Activated CD8-positive, alpha-beta memory T cell treated with anti-CD3 and anti-CD28 coated beads for 24 hours (primary cell): ENCODE data around the gene ZNF556.
A peak's percentile ranks its signal among the peaks of the same experiment; 100 is the strongest.

Experiments used
- DNase-seq: peaks from one replicate; pipeline ENCODE4 v3.0.0-alpha.2; 2020

Gene ZNF556

DNA sequence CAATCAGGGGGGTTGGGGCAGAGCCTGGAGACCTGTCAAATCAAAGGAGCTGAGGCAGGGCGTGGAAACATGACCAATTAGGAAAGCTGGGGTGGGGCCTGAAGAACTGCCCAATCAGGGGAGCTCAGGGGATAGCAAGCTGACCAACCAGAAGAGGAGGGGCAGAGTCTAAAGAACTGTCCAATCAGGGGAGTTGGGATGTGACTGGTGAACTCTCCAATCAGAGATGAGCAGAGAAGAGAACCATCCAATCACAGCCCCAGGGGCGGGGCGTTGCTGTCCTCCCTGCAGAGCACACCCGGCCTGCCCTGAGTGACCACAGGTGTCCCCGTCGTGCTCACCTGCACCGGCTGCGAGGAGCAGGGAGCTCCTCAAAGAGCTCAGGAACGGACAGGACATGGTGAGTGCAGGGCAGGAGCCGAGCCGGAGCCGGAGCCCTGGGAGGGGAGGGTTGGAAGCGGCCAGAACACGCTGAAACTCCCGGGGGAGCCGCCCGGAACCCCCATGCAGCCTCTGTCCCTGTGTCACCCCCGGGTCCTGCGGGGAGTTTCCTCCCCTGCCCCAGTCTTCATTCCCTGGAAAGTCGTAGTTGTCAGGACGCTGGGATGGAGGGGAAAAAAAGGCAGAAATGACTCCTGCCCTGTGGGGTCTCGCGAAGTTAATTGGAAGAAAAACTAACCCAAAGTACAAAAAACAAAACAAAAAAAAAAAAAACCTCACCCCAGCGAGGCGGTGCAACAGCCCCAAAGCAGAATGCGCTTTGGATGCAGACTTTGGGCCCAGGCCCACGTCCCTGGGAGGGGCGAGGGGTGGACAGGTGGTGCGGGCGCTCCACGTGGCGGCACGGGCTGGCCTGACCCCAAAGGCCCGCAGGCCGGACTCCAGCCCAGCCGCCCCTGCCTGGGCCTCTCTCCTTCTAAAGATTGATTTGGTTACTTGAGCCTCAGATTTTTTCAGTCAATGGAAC, at the start of gene ZNF556:
ZNF556 (plus strand) TSS at position 311 of the 967 bp plus-strand sequence; CDS start at position 398, 87 bp downstream.
- DNase-seq, result no peak

- DNase-seq, result peak; percentile 99
Observed at GRCh38 chr19:2819540-2820111, 47.5 kb upstream of the ZNF556 start, which contains the start of gene ZNF554. Gene ZNF554, plus strand, starts transcription at chr19:2819868. Its CDS starts 204 bp downstream, at chr19:2820072.

DNA sequence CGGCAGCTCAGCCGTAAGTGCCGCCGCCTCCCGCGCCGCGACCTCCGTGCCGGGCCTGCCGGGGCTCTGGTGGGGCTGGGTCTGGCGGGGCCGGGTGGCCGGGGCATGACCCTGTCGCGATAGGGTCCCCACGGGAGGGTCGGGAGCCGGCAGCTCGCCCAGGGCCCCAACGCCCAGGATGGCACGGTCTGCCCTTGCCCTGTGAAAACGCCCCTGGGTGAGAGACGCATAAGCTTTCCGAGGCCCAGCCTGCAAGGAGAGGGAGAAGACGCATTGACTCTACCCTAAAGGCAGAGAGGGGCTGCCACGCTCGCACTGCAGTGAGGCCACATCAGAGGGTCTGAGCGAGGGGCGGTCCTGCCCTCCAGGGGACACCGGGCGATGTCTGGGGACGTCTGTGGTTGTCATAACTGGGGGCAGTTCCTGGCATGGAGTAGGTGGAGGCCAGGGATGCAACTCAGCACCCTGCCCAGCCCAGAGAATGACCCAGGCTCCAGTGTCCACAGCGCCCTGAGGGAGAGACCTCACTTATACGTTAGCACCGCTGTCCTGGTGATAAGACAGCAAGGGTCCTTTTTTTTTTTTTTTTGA, 46.9 kb upstream of the ZNF556 start:
- DNase-seq, result no peak

DNA sequence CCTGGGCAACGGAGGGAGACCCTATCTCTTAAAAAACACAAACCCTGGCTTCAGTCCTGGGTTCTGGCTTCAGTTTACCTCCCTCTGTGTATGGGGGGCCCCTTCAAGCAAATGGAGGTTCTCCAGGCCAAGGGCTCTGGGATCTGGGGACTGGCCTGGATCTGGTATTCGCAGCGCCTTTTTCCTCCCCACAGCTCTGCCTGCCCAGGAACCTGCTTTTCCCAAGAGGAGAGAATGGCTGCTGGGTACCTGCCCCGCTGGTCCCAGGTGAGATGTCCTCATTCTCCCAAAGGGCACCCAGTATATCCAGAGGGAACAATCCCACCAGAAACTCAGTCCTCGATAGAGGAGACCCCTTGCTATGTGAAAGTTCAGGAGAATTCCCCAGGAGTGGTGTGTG, 44.3 kb upstream of the ZNF556 start:
- DNase-seq, result no peak

DNA sequence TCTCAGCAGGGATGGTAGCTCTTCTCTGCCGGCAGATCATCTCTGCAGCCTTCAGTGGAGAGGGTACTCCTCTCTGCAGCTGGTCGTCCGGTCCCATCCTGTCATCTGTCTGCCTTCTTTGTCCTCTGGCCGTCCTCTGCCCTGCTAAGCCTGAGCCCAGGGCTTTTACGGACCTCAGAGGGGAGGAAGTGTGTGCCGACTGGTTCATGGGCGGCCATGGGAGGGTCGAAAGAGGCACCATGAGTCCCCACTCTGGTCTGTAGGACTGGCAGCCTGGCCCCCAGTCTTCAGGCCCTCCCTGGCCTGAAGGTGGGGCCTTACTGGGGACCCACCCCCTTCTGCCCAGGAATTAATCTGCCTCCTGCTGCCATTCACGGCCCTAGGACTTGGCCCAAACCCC, 43.5 kb upstream of the ZNF556 start:
- DNase-seq, result no peak

DNA sequence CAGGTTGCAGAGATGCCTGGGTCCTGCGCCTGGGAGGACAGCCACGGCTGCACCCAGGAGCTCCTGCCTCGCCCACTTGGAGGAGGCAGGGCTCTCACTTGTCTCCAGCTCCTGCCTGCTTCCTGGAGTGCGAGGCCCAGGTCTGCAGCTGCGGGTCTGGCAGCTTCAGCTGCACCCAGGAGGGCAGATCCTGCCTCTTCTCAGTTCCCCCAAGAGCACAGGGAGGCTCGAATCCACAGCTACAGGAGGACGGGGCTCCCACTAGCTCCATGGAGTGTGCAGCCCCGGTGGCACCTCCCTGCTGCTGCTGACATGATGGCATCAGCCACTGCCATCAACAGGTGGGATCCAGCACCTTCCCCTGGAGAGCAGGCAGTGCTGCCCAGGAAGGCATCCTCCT, 43.0 kb upstream of the ZNF556 start:
- DNase-seq, result no peak

- DNase-seq, result no peak
Observed at GRCh38 chr19:2827022-2827421, 40.1 kb upstream of the ZNF556 start.

- no peak for DNase-seq
Observed at GRCh38 chr19:2827840-2828489, 39.2 kb upstream of the ZNF556 start.

- no peak for DNase-seq
Observed at GRCh38 chr19:2834294-2834871, 32.8 kb upstream of the ZNF556 start.

DNA sequence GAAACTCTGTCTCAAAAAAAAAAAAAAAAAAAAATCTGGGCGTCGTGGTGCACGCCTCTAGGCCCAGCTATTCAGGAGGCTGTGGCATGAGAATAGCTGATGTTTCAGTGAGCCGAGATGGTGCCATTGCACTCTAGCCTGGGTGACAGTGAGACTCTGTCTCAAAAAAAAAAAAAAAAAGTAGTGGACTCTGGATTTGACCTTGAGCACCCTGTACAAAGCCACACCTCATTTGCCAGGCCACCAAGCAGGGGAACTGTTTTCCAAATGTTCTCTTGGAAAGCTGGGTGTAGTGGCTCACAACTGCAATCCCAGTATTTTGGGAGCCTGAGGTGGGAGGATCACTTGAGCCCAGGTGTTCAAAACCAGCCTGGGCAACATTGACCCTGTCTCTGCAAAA, 29.7 kb upstream of the ZNF556 start:
- no peak for DNase-seq

GRCh38 chr19:2840794-2841791, 26.0 kb upstream of the ZNF556 start, which contains the start of gene ZNF555:
Gene ZNF555, plus strand, starts transcription at chr19:2841475. Its CDS starts 98 bp downstream, at chr19:2841573.
- DNase-seq, result peak; percentile 98

- no peak for DNase-seq
Observed at GRCh38 chr19:2841855-2842574, 25.1 kb upstream of the ZNF556 start.

DNA sequence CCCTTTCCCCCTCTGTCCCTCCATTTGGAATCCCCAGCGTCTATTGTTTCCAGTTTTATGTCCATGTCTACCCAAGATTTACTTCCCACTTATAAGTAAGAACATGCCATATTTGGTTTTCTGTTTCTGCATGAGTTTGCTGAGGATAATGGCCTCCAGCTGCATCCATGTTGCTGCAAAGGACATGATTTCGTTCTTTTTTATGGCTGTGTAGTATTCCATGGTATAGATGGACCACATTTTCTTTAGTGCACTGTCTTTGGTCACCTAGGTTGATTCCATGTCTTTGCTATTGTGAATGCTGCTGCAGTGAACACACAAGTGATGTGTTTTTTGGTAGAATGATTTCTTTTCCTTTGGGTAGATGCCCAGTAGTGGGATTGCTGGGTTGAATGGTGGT, 22.0 kb upstream of the ZNF556 start:
- DNase-seq, result no peak

GRCh38 chr19:2846180-2846894, 20.8 kb upstream of the ZNF556 start:
- DNase-seq, result no peak

DNA sequence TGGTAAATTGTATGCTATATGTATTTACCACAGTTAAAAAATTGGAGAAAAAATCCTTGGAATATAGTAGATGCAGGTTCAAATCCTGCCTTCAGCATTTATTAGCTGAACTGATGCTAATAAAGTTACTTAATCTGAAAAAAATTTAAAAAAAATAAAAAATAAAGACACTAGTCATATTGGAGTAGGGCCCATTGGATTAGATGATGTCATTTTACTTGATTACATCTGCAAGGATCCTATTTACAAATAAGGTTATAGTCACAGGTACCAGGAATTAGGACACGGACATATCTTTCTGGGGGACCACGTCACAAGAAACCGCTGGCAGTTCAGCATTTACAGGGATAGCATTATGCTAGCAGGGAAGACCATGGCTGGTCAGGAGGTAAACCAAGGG, 19.6 kb upstream of the ZNF556 start:
- no peak for DNase-seq

GRCh38 chr19:2848616-2849015, 18.5 kb upstream of the ZNF556 start:
- DNase-seq, result no peak

DNA sequence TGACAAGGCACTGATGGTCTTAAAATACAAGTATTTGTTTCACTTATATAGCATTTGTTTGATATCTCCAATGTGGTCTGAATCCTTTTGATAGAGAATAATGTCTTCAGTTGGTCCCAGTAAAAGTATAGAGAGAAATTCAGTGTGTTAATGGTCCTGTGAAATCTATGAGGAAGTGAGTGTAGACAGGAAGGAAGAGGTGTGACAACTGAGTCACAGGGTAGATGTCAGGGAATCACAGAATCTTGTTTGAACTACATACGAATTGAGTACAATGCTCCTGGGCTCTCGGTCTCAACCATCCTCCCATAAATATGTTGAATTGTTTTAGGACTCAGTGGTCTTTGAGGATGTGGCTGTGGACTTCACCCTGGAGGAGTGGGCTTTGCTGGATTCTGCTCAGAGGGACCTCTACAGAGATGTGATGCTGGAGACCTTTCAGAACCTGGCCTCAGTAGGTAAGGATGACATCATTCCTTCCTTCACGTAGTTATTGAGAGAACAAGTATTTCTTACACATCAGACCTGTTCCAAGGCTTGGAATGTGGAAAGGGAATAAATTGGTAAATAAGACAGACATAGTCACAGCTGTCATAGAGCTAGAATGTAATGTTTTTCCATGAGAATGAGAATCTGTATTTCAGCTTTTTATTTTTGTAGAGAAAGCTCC, 16.7 kb upstream of the ZNF556 start:
- no peak for DNase-seq

GRCh38 chr19:2852598-2852997, 14.5 kb upstream of the ZNF556 start:
- DNase-seq, result no peak

DNA sequence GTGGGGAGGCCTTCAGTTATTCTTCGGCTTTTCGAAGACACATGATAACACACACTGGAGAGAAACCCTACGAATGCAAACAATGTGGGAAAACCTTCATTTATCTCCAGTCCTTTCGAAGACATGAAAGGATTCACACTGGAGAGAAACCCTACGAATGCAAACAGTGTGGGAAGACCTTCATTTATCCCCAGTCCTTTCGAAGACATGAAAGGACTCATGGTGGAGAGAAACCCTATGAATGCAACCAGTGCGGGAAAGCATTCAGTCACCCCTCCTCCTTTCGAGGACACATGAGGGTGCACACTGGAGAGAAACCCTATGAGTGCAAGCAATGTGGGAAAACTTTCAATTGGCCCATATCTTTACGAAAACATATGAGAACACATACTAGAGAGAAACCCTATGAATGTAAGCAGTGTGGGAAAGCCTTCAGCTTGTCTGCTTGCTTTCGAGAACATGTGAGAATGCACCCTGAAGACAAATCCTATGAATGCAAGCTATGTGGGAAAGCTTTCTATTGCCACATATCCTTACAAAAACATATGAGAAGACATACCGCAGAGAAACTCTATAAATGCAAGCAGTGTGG, 14.0 kb upstream of the ZNF556 start:
- no peak for DNase-seq
